Gastrocnemius medialis (tissue), 4 donors: Measurements from ENCODE around the gene ITGAL.

Experiments
- POLR2A ChIP-seq, 2 donors: fragments of 450-650 bp; IDR thresholded peaks; one replicate each; pipeline ENCODE4 v1.6.1; 2017; ENCODE audit warnings: antibody characterized with exemption in 2 of 2, mild to moderate bottlenecking in 2 of 2, moderate library complexity in 2 of 2
- TF ChIP-seq, protein P1 (sequence below), 5 experiments: fragments of 450-650 bp in 3 of 5; fragments of 200-600 bp in 2 of 5; sonication (generic) in 2 of 5; IDR thresholded peaks in 4 of 5; conservative IDR thresholded peaks in 1 of 5; 1 replicate in 4 of 5; 2 replicates in 1 of 5; pipeline ENCODE4 v1.5.1; 2016 to 2019; ENCODE audit warnings: antibody characterized with exemption in 5 of 5, mild to moderate bottlenecking in 3 of 5, moderate library complexity in 3 of 5

DNA sequence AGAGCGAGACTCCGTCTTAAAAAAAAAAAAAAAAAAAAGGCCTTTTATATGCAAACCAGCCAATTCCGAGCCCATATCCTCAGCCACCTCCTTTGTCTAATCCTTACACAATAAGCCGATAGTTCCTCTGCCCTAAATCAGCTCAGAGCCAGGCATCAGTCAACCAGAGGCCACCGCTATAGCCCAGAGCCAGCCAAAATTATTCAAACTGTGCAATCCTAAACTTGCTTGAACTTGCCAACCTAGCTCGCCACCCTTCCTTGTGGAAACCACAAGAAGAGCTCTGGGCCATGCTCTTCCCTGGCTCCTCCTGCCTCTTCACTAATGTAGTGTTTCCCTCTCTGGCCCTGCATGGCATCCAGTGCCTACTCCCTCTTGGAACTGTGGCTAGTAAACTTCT lies 17.7 kb downstream of the ITGAL start:
- TF ChIP-seq, protein P1, sequence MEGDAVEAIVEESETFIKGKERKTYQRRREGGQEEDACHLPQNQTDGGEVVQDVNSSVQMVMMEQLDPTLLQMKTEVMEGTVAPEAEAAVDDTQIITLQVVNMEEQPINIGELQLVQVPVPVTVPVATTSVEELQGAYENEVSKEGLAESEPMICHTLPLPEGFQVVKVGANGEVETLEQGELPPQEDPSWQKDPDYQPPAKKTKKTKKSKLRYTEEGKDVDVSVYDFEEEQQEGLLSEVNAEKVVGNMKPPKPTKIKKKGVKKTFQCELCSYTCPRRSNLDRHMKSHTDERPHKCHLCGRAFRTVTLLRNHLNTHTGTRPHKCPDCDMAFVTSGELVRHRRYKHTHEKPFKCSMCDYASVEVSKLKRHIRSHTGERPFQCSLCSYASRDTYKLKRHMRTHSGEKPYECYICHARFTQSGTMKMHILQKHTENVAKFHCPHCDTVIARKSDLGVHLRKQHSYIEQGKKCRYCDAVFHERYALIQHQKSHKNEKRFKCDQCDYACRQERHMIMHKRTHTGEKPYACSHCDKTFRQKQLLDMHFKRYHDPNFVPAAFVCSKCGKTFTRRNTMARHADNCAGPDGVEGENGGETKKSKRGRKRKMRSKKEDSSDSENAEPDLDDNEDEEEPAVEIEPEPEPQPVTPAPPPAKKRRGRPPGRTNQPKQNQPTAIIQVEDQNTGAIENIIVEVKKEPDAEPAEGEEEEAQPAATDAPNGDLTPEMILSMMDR (IDR thresholded peaks at IDR 0.05 in 4 of 5, conservative IDR thresholded peaks at IDR 0.05 in 1 of 5), result no peak
- TF ChIP-seq POLR2A (IDR thresholded peaks at IDR 0.05), result no peak
